Activated CD4-positive, alpha-beta T cell treated with anti-CD3 and anti-CD28 coated beads, Interleukin-2, amount 50 U/mL, for 48 hours (primary cell): ENCODE results near the gene PPP1R11.
"Not testable (repeated sequence)": the region's sequence is repeated elsewhere in the genome, so short reads cannot be mapped to it uniquely, and the experiment has no call there.

Source experiments
- DNase-seq, 2 experiments: peaks; one replicate each; pipeline ENCODE4 v3.0.0-alpha.2; 2020

Gene PPP1R11

DNA sequence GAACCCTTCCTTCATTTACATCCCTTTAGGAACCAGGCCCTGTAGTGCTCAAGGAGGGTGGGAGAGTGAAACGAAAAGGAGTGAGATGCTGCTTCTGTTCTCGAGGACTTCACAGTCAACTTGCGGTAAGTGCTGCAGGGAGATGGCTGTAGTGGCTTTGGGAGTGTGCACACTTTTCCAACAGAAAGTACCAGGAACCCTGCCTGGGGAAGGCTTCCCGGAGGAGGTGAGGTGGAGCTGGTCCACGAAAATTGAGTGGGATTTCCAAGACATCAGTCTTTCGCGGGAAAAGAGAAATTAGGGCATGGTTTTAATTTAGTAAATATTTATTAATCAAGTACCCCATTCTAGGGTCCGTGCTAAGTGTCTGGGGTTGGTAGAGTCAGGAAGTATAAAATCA is 33.2 kb downstream of the PPP1R11 start:
- DNase-seq: no peak

DNA sequence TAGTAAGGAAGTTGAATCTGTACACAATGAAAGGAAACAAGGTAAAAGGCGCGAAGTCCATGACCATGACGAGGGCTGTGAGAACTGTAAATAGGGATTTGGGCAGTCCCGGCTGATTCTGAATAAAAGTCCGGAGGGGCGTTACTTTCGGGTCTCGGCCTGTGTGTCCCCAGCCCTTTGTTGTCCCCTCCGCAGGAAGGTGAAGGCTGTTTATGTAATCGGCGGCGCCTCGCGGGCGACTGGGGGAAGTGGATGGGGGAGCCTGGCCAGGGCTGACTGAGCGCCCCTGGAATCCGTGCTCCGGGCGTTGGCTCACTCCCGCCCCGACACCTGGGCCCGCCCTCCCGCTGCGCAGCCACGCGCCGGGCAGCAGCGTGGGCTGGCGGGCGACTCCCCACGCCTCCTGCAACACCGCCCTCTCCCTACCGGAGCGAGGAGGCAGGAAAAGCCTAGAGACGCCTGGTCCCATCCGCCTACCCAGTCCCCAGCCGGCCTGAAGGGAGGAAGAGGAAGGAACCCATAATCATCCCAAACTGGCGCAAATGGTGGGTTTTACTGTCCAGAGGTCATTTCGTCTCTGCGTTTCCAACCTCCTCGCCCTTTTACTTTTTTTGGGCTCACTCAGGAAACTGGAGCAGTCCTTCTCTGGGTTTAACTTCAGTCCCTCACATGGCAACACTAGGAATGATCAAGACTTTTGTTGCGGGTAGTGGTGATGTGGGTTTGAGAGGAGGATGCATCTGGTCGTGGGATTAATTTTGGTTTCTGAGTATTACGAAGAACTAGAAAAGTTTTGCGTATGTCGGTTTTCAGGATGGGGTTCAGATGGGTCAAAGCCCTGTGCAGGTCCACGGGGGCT is 33.8 kb downstream of the PPP1R11 start:
- DNase-seq: peak; percentile 20 to 21

DNA sequence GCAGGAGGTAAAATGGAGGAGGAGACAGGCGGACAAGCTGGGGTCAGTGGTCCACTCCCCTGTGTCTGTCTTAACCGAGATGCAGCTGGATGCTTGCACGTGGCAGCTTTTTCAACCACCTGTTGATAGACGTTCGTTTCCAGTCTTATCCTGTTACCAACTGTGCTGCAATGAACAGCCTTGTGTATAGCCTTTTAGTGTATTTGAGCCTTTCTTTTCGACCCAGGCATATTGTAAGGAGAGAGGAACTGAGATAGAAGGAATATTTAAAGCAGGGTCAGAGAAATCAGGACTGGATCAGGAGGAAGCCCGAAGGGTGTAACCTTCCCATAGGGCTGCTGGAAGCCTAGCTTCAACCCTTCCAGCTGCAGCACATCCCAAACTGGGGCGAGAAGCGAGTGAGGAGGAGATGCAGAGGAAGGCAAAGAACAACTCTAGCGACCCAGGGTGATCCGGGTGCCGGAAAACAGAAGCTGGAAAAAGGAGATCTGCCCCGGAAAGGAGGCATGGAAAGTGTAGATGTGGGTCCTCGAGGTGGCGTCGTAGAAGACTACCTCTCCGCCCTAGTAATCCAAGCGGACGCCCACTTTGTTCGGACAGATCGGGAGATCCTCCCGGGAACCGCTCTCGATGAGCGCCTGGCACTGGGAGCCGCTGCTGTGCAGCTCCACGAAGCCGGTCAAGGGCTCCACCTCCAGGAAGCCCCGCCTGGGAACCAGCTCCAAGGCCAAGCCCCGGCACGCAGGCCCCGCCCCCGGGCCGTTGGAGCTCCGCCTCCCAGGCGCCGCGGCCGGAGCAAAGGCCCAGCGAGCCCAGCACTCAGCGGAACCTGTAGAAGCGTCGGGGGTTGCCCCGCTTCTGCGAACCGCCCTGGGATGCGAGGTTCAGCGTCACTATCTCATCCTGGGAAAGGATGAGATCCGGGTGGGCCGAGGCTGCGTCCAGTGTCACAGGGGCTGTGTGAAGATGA is 34.7 kb downstream of the PPP1R11 start:
- peak; percentile 85 to 86 for DNase-seq

DNA sequence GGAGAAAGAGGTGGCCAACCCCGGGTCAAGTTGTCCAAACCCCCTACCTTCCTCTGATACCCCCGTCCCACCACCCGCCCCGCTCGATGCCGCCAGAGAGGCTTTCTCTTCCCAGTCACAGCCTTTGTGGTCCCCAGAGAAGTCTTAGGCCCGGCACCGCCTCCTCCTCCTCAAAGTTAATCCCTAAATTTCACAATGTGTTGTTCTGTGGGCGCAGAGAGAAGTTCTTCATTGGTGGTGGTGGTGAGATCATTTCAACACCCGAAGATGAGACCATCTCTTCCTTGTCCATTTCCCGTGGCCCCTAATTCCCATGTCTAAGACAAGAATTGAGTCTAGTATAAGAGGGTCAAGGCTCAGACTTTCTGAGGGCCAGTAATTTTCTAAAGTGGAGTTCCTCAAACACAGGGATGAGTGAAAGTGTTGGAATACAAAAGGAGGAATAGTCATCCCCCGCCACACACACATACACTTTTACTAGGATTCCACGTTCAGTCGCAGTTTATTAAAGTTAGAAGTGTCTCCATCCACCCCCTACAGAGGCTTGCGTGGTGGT is 35.5 kb downstream of the PPP1R11 start:
- peak in 1 of 2 experiments; percentile 10 for DNase-seq

DNA sequence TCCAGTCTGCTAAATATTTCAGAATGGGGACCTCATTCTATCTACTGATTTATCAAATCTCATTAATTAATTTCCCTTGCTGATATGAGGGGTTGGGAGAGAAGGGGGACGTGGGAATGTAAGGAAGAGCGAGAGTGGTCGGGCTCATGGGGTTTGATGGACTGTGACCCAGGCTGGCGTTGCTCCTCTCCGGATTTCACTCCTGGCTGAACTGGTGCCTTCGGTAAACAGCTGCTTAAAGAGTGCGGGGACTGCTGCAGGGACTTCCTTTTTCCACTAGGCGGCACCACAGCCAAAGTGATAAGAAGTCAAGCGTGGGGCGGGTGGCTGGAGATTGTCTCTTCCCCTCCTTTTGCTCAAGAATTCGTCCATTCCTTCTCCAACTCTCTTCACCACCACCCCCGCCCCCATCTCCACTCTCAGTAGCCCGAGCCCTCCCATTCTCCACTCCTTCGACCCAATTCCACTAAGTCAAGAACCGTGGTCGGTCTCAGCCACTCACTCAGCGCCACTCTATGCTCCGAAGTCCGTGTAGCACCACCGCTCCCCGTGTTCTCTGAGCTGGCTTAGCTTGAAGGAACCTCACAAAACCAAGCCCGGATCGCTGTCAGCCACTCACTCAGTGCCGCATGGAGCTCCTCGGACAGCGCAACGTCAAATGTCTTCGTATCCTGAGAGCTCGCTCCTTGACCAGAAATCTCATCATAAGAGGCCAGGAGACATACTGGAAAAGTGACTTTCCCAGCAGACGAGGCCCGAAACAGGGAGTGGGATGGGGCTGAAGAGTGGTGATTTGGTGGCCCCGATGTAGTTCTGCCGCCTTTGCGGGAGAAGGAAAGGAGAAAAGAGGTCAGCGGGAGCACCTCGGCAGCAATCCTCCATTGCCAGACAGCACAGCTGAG is 36.2 kb downstream of the PPP1R11 start:
- DNase-seq: peak; percentile 83 to 90

DNA sequence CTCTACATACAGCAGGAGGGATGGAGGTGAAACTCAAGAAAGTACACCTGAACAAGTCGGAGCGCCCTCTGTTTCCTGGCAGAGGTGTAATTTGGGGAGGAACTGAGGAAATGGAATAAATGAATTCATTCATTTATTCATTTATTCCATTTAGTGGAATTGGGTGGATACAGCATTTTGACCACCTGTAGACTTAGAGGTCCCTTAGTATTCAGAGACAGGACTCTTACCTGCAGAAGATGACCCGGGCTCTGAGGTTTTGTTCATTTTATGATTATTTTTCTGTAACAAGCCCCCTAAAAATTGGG is 36.8 kb downstream of the PPP1R11 start:
- DNase-seq: no peak

DNA sequence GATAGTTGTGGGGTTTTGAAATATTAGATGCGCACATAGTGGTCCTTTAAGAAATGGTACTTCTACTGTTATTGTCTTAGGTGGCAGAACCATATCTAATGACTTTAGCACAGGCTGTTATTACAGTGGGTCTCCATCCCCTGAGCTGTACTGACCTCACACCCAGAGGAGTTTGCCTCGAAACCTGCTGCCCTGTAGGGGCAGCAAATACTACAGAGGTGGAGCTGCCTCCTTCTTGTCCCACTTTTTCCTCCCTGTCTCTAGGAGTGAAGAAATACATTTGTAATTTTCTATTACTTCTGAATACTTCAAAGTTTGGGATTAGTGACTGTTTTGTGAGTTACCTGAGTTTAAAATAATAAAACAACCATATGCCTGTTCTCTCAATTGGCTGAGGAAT is 37.7 kb downstream of the PPP1R11 start:
- no peak for DNase-seq

DNA sequence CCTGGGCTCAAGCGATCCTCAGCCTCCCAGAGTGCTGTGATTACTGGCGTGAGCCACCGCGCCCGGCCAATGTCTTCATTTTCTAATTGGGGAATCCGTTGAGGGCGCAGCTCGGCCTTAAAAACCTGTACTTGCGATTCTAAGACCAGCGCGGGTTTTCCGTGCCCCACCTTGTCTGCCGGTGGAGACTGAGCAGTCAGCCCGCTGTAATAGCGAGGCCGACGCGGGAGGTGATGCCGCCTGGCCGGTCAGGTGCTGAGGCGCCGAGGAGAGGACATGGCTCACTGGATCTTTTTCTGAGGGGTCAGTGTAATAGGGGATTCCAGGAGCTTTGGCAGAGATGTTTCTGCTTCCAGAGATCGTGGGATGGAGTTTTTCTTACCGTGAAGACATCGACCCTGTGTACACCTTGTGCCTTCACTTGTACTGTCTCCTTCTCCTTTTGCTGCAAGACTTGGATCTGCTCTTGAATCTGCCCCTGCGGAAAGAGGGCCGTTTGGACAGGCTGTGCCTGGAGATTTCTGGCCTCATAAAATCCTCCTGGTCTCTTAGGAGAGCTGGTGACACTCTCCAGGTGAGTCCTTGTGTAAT is 44.4 kb downstream of the PPP1R11 start:
- no peak for DNase-seq

DNA sequence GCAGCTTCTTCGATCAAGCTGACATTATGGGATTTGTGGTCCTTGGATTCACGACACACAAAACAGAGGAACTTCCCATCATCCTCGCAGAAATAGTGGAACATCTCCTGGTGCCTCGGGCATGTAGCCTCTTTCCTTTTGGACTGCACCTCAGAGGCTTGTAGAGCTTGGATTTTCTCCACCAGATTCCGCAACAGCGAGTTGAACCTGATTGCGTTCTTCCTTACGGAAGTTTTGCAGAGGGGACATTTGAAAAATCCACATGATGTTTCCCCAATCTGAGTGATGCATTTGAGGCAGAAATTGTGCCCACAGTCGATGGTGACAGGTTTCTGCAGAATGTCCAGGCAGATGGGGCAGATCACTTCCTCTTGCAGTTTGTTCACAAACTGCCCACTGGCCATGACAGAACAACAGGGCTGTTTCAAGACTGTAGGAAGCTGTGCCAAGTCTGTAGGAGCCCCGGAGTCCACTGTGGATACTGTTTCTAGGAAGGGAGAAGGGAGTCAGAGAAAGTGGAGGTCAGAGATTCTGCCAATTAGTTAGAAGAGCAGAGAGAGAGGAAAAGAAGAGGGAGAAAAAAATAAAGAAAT is 45.5 kb downstream of the PPP1R11 start:
- DNase-seq: no peak

DNA sequence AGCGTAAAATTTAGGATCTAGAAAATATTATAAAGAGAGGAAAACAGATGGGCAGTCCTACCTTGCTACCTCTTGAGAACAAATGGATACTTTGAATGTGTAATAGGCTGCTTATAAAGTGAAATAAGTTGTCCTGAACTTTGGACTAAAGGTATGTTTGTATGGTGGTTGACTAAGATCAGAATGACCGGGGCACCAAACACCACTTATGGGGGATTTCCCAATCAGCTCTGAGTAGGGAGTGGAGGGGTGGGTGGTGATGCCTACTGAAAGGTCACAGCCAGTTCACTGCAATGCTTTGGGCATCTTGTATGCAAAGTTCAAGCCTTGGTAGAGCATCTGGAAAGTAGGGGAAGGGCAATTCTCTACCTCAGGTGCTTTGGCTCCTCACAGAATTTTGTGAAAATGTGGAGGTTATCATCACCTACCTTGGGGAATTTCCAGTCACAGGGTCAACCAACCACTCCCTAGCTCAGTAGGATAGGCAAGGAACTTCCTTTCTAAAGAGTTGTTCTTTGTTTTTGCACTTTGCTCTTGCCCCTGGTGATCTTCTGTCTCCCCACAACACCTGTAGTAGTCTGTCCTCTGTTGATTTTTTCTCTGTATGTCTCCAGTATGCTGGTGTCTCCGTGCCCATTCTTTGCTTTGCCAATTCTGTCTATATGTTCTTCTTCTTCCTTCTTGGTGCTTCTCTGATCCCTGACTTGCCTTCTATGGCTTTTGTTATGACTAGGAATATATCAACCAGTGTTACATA is 46.2 kb downstream of the PPP1R11 start, which contains the start of gene TRIM31:
Gene TRIM31, minus strand, starts transcription at position 88 of the 757 bp plus-strand sequence. CDS start 285 bp downstream, outside the sequence.
- no peak for DNase-seq

DNA sequence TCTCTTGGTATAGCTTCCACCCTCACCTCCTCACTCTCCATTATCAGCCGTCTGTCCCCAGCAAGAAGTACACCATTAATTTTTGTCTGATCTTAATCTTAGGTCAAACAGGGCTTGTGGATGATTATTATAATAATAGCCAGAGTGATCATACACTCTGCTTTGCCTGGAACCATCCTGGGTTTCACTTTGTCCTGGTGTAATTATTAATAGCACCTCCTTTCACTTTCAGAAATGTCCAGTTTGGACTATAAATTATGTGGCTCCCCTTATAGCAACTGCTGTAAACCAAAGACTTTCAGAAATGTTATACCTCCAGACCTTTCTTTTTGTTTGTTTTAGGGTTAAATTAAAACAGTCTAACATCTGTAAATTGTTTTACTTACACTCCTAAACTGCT is 46.8 kb downstream of the PPP1R11 start:
- DNase-seq: no peak

DNA sequence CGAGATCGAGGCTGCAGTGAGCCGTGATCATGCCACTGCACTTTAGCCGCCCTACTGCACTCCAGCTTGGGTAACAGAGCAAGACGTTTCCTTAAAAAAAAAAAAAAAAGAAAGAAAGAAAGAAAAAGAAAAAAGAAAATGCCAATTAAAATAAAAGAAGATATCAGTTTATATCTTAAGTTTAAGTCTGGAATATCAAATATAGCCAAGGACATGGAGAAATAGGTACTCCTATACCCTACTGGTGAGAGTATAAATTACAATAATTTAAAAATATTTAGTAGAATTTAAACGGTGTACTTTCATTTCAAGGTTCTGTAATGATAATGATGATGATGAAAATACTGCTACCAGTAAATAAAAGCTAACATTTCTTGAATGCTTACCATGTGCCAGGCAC is 49.7 kb downstream of the PPP1R11 start:
- DNase-seq: no peak

DNA sequence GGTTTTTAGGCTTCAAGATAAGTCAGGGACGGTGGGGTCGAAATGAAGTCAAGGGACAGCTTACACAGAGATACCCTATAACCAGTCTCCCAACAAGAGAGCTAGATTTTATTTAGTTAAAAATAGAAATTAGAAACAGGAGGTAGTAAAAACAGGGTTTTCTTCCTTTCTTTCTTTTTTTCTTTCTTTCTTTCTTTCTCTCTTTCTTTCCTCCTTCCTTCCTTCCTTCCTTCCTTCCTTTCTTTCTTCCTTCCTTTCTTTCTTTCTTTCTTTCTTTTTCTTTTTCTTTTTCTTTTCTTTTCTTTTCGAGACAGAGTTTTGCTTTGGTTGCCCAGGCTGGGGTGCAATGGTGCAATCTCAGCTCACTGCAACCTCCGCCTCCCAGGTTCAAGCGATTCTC is 51.7 kb downstream of the PPP1R11 start:
- not testable (repeated sequence) for DNase-seq
